Vagina (tissue), 2 donors: ENCODE data around the gene CD8B2.

Source experiments
- POLR2A ChIP-seq, 2 donors: fragments of 450-650 bp; IDR thresholded peaks; one replicate each; pipeline ENCODE4 v1.6.1; 2017; ENCODE audit warnings: antibody characterized with exemption in 2 of 2, mild to moderate bottlenecking in 2 of 2, moderate library complexity in 2 of 2
- POLR2AphosphoS5 ChIP-seq, 2 donors: sonication (generic); formaldehyde crosslinking; IDR thresholded peaks; one replicate each; pipeline ENCODE4 v1.9.0; 2017; ENCODE audit warnings: antibody characterized with exemption in 2 of 2, mild to moderate bottlenecking in 2 of 2, low read depth in 1 of 2; ENCODE audit not compliant: insufficient read depth in 1 of 2
- TF ChIP-seq, protein P1 (sequence below), 3 experiments: fragments of 450-650 bp in 2 of 3; fragments of 200-600 bp in 1 of 3; sonication (generic) in 1 of 3; IDR thresholded peaks; one replicate each; pipeline ENCODE4 v1.5.1; 2017 to 2019; ENCODE audit warnings: antibody characterized with exemption in 3 of 3, mild to moderate bottlenecking in 2 of 3, moderate library complexity in 2 of 3

DNA sequence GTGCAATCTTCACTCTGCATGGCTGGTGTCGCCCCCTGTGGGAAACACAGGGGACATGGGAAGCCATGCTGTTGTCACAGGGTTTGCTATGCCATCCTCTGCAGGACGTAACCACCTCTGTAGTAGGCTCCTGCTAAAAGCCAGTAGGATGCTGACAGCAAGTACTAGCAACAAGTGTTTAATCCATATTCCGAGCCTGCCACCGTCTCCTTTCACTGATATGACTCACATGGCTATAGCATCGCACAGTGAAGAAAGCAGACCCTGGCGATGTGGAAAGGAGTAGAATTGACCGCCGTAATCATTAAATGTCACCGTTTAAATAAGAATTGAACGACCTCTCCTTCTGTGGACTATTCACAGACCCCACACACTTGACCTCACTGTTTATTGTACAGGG, 57.8 kb downstream of the CD8B2 start:
- TF ChIP-seq, protein P1, sequence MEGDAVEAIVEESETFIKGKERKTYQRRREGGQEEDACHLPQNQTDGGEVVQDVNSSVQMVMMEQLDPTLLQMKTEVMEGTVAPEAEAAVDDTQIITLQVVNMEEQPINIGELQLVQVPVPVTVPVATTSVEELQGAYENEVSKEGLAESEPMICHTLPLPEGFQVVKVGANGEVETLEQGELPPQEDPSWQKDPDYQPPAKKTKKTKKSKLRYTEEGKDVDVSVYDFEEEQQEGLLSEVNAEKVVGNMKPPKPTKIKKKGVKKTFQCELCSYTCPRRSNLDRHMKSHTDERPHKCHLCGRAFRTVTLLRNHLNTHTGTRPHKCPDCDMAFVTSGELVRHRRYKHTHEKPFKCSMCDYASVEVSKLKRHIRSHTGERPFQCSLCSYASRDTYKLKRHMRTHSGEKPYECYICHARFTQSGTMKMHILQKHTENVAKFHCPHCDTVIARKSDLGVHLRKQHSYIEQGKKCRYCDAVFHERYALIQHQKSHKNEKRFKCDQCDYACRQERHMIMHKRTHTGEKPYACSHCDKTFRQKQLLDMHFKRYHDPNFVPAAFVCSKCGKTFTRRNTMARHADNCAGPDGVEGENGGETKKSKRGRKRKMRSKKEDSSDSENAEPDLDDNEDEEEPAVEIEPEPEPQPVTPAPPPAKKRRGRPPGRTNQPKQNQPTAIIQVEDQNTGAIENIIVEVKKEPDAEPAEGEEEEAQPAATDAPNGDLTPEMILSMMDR (IDR thresholded peaks at IDR 0.05): no peak
- TF ChIP-seq POLR2AphosphoS5 (IDR thresholded peaks at IDR 0.05; ENCODE audit: insufficient read depth in 1 of 2, low read depth in 1 of 2) (no peak), POLR2A (IDR thresholded peaks at IDR 0.05) (no peak)
